ENCODE measurements around the gene GGTLC2.

The GGTLC2 gene

DNA sequence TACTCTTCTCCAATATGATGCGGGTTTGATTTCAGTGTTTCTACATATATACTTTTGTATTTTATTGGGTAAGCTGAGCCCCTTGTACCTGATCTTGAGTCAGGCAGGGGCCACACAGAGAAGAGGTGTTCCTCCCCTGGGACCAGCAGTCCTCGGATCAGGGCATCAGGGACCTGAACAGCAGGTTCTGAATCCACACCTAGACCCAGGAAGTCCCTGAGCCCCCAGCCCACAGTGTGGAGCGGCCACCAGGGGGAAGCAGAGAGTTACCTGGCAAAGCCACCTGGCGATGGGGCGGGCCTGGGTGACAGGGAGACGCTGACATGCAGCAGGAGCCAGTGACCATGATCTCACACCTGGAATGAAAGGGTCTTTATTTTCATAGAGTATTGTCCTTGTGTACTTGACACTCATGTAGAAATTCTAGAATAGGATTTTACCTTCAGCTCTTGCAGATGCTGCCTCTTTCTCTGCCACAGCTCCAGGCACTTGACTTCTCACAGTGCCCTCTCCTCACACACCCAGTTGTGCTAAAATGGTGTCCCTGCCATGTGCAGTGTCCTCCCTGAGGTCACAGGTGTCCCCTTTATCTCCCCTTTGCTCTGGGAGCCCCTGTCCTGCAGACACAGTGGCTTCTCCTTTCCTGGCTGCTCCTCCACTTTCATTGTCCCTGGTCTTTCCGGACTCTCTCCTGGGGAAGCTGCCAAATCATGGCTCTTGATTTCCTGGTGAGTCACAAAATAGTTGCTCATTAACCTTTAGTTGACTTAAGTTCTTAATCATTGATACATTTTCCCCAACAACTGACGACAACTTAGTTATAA is 48.5 kb downstream of the GGTLC2 start:
- no peak for DNase-seq

GRCh38 chr22:22693531-22693884 is 49.1 kb downstream of the GGTLC2 start:
- no peak for DNase-seq

- no peak for DNase-seq
Measured at GRCh38 chr22:22694106-22694505, 49.7 kb downstream of the GGTLC2 start.

GRCh38 chr22:22696104-22696503 is 51.7 kb downstream of the GGTLC2 start:
- DNase-seq: no peak

Measured in inflammatory macrophage treated with lipopolysaccharide for 1 hour (primary cell).